Measurements from ENCODE around the gene SMYD3.

Gene SMYD3

DNA sequence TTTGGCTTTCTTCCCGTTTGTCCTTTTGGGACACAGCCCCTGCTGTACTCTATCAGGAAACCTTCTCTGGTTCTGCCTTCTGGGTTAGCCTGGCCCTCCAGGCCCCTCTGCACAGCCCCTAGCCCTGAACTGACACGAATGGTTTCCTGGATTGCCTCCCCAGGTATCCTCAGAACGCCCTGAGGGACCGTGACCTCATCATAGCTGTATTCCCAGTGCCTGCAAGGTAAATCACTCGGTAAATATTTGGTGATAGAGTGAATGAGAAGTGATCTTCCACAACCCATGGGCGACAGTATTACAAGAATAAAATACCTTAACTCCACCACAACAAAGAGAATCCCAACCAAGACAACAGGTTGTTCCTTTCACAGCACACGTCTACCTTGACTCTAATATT is 637.2 kb downstream of the SMYD3 start:
- no peaks in the 10 kb centered on the region for H3K9me3 ChIP-seq (ENCODE audit: control insufficient read depth in 1 of 2, low read length in 2 of 2)
- H3K4me3 ChIP-seq (ENCODE audit: low read depth in 1 of 2, low read length in 2 of 2): no peak overlapping the region
- peaks cover 2 to 6% of the 10 kb centered on the region in 2 donors for H3K4me1 ChIP-seq (ENCODE audit: control insufficient read depth in 1 of 2, insufficient read depth in 2 of 2, low read length in 2 of 2)
- no peaks in the 10 kb centered on the region for H3K27me3 ChIP-seq (ENCODE audit: low read depth, low read length)
- H3K27ac ChIP-seq (ENCODE audit: low read length): no peak overlapping the region
- H3K36me3 ChIP-seq (ENCODE audit: control insufficient read depth in 1 of 2, insufficient read depth in 2 of 2, low read length in 2 of 2): no peaks in the 10 kb centered on the region

DNA sequence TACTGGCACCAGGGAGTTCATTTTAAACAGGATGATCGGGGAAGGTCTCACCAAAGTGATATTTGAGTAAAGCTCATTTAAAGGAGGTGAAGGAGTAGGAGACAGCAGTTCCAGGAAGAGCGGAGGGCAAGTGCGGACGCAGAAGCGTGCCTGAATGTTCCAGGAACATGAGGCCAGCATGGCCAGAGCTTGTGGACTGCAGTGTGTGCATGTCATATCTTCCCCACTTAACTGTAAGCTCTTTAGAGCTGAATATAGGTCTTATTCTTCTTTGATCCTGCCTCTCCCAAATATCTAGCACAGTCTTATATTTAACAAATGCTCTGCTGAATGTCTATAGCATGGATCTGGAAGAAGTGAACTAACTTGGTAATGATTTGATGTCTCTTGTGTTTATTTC is 639.3 kb downstream of the SMYD3 start:
- no peaks in the 10 kb centered on the region for H3K27me3 ChIP-seq (ENCODE audit: low read depth, low read length)
- H3K36me3 ChIP-seq (ENCODE audit: control insufficient read depth in 1 of 2, insufficient read depth in 2 of 2, low read length in 2 of 2): no peaks in the 10 kb centered on the region
- no peak overlapping the region for H3K27ac ChIP-seq (ENCODE audit: low read length)
- H3K9me3 ChIP-seq (ENCODE audit: control insufficient read depth in 1 of 2, low read length in 2 of 2): no peaks in the 10 kb centered on the region
- no peak overlapping the region for H3K4me3 ChIP-seq (ENCODE audit: low read depth in 1 of 2, low read length in 2 of 2)
- H3K4me1 ChIP-seq (ENCODE audit: control insufficient read depth in 1 of 2, insufficient read depth in 2 of 2, low read length in 2 of 2): peaks cover 0 to 2% of the 10 kb centered on the region in 2 donors

DNA sequence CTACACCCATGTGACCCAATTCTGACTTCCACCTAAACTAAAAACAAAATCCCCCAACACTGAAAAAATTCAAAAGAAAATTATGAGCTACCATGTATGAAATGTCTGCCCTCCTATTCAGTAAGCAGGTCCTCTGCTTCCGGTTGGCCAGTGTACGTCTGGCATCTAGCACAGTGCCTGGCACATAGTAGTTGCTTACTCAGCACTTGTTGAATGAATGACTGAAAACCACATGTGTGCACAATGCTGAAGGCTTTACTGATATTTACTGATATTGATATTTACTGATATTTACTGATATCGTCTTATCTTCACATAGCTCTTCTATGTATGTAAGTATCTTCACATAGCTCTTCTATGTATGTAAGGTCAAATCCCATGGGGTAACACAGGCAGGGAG is 642.2 kb downstream of the SMYD3 start:
- Histone ChIP-seq H3K4me3 (ENCODE audit: low read depth in 1 of 2, low read length in 2 of 2) (no peak overlapping the region), H3K27ac (ENCODE audit: low read length) (no peak overlapping the region), H3K27me3 (ENCODE audit: low read depth, low read length) (no peaks in the 10 kb centered on the region), H3K4me1 (ENCODE audit: control insufficient read depth in 1 of 2, insufficient read depth in 2 of 2, low read length in 2 of 2) (peaks cover 0 to 8% of the 10 kb centered on the region in 2 donors), H3K9me3 (ENCODE audit: control insufficient read depth in 1 of 2, low read length in 2 of 2) (no peaks in the 10 kb centered on the region), H3K36me3 (ENCODE audit: control insufficient read depth in 1 of 2, insufficient read depth in 2 of 2, low read length in 2 of 2) (no peaks in the 10 kb centered on the region)

DNA sequence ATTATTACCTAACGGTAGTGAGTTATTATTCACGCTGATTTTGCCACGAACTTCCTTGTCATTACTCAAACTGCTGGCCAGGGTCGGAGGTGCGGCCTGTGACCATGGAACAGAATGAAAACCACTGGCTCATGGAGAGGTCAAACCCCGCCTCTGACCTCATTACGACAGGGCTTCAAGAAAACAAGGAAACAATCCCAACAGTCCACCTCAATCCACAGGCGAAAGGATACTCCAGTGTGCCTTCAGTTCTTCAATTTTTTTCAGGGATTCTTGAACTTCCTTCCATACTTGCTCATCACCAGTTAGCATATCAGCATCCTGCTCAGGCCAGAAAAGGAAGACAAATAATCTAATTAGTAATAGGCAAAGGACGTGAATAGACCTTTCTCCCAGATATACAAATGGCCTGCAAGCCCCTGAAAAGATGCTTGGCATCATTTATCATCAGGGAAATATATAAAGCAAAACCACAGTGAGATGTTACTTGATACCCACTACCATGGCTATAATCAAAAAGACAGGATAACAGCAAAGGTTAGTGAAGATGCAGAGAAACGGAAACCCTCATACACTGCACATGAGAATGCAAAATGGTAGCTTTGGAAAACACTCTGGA is 643.4 kb downstream of the SMYD3 start:
- no peaks in the 10 kb centered on the region for H3K27me3 ChIP-seq (ENCODE audit: low read depth, low read length)

DNA sequence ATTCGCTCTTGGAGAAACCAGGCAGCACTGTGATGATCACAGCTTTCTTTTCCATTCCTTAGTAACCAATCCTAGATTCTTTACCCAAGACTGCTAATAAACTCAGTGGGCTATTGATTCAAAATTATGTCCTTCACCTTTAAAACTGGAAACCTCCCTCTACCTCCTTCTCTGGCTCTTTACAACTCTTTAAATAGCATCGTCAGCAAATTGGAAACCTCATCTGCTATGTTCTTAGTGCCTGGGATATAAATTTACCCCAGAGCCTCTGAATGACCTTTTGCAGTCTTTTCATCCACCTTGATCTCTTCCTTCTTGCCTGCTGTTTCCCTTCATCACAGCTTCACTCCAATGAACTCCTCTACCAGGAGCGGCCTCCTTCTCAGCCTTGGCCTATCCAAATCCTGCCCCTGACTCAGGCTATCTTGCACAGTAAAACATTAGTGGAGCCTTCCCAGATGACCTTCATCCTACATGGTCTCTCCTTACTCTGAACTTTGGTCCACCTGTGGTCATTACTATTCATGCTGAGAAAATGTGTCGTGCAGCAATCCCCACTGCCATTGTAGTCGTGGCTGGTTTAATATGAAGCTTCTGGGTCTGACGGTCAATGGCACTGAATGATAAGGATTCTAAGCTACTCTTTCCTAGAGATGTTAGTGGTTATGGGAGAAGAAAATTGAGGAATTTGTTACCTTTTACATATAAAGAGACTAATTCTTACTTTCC is 644.1 kb downstream of the SMYD3 start:
- no peak overlapping the region for H3K4me3 ChIP-seq (ENCODE audit: low read depth in 1 of 2, low read length in 2 of 2)
- H3K36me3 ChIP-seq (ENCODE audit: control insufficient read depth in 1 of 2, insufficient read depth in 2 of 2, low read length in 2 of 2): no peaks in the 10 kb centered on the region
- H3K4me1 ChIP-seq (ENCODE audit: control insufficient read depth in 1 of 2, insufficient read depth in 2 of 2, low read length in 2 of 2): peaks cover 5 to 8% of the 10 kb centered on the region in 2 donors

More for the DNA sequence above, 643.4 kb downstream of the SMYD3 start:
- Histone ChIP-seq H3K27ac (ENCODE audit: low read length) (no peak overlapping the region), H3K4me3 (ENCODE audit: low read depth in 1 of 2, low read length in 2 of 2) (no peak overlapping the region), H3K4me1 (ENCODE audit: control insufficient read depth in 1 of 2, insufficient read depth in 2 of 2, low read length in 2 of 2) (peaks cover 5 to 8% of the 10 kb centered on the region in 2 donors), H3K9me3 (ENCODE audit: control insufficient read depth in 1 of 2, low read length in 2 of 2) (no peaks in the 10 kb centered on the region), H3K36me3 (ENCODE audit: control insufficient read depth in 1 of 2, insufficient read depth in 2 of 2, low read length in 2 of 2) (no peaks in the 10 kb centered on the region)

DNA sequence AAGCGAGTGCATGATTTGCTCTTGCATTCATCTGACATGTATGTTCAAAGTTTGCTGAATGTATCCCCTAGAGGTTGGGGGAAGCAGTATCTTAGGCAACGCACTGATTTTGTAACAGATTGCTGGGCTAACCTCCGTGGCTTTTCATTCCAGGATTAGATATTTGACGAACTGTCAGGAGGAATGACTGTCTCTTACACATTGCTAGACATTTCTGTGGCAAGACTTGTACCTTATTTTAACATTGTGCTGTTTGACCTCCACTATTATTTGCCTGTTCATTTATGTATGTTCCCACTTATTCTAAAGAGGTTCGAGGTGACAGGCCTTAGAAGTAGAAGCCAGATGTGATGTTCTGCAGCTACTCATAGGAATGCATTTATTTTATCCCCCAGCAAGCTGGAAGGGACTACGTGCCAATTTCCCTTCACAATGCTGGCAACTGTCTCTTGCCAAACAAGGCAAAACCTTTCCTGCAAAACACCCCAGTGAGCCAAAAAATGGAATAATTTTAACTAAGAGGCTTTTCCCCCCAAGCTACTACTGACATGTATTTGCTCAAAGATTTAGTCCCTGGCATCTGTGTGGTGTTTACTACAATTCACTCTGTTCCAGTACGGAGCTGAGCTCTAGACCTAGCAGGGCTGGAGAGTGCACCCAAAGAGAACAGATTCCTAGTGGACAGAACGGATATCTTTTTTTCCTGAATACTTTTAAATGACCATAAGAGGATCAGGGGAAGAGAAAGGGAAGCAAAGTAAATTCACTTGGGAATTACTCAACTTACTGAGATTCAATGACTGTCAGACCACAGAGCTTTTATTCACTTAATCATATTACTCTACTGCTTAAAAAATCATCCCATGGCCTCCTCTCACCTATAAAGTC is 646.2 kb downstream of the SMYD3 start:
- H3K27ac ChIP-seq (ENCODE audit: low read length): no peak overlapping the region
- H3K36me3 ChIP-seq (ENCODE audit: control insufficient read depth in 1 of 2, insufficient read depth in 2 of 2, low read length in 2 of 2): peaks cover 0 to 3% of the 10 kb centered on the region in 2 donors
- H3K4me1 ChIP-seq (ENCODE audit: control insufficient read depth in 1 of 2, insufficient read depth in 2 of 2, low read length in 2 of 2): peaks cover 5 to 8% of the 10 kb centered on the region in 2 donors
- H3K27me3 ChIP-seq (ENCODE audit: low read depth, low read length): no peaks in the 10 kb centered on the region
- no peak overlapping the region for H3K4me3 ChIP-seq (ENCODE audit: low read depth in 1 of 2, low read length in 2 of 2)
- no peaks in the 10 kb centered on the region for H3K9me3 ChIP-seq (ENCODE audit: control insufficient read depth in 1 of 2, low read length in 2 of 2)

More for the DNA sequence above, 644.1 kb downstream of the SMYD3 start:
- H3K27me3 ChIP-seq (ENCODE audit: low read depth, low read length): no peaks in the 10 kb centered on the region
- H3K27ac ChIP-seq (ENCODE audit: low read length): no peak overlapping the region
- no peaks in the 10 kb centered on the region for H3K9me3 ChIP-seq (ENCODE audit: control insufficient read depth in 1 of 2, low read length in 2 of 2)

DNA sequence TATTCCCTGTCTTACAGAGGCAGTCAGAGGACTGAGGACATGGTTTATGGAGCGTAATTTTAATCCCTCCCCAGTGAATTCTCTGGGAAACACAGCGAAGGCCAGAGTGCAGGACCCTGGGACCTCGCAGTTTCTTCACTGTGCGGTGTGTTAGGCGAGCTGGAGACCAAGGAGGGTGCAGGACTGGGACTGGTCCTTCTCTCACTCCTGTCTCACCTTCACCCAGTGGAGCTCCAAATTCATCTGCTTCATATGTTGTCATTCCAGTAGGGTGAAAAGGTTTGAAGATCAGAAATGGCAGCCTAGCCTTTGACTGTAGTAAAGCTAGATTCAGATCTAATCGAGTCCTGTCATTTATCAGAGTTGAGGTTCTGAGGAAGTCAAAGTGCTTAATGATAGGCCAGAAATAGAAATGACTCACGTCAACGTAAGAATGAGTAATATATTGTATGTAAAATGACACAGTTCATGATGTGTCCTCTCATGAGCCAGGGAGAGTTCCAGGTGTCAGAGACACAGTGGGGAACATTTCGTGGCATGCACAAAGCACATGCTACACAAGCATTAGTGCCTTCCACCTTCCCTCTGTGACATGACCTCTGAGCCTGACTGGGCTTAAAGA is 647.5 kb downstream of the SMYD3 start:
- Histone ChIP-seq H3K27ac (ENCODE audit: low read length) (no peak overlapping the region), H3K4me3 (ENCODE audit: low read depth in 1 of 2, low read length in 2 of 2) (no peak overlapping the region)

DNA sequence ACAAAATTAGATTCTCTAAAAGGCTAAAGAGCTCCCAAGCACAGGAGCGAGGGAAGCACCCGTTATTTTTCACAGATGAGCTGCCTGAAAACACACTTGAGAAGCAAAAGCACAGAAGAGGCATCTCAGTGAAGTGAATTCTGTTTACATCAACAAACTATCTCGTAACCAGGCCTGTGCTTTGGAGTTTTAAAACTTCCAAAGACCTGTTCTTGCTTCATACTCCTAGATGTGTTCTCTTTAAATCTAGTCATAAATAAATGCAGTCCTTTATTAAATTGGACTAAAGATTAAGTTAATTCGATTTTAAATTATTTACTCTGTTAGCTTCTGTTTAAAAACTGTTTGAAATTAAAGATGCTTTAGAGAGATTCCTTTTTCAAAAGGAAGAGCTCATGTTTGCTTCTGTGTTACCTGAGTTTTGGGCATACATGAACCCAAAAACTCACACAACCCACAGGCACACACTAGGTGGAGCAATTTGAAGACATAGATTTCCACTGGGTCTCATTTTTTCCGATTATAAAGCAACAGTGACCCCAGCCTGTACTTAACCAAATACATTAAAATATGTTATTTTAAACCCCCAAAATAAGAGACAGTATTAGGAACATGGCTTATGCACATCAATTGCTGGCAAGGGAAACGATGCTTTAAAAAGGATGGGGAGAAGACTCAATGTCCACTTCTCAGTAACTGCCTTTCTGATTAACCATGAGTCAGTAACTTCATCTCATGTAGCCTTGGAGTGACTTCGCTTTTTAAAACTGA is 648.2 kb downstream of the SMYD3 start:
- Histone ChIP-seq H3K9me3 (ENCODE audit: control insufficient read depth in 1 of 2, low read length in 2 of 2) (peaks cover 0 to 3% of the 10 kb centered on the region in 2 donors), H3K4me1 (ENCODE audit: control insufficient read depth in 1 of 2, insufficient read depth in 2 of 2, low read length in 2 of 2) (peaks cover 5 to 8% of the 10 kb centered on the region in 2 donors), H3K4me3 (ENCODE audit: low read depth in 1 of 2, low read length in 2 of 2) (no peak overlapping the region), H3K27ac (ENCODE audit: low read length) (no peak overlapping the region), H3K27me3 (ENCODE audit: low read depth, low read length) (no peaks in the 10 kb centered on the region), H3K36me3 (ENCODE audit: control insufficient read depth in 1 of 2, insufficient read depth in 2 of 2, low read length in 2 of 2) (peaks cover 0 to 3% of the 10 kb centered on the region in 2 donors)

More for the DNA sequence above, 647.5 kb downstream of the SMYD3 start:
- Histone ChIP-seq H3K4me1 (ENCODE audit: control insufficient read depth in 1 of 2, insufficient read depth in 2 of 2, low read length in 2 of 2) (peaks cover 5 to 8% of the 10 kb centered on the region in 2 donors), H3K9me3 (ENCODE audit: control insufficient read depth in 1 of 2, low read length in 2 of 2) (peaks cover 0 to under 1% of the 10 kb centered on the region in 2 donors), H3K27me3 (ENCODE audit: low read depth, low read length) (no peaks in the 10 kb centered on the region), H3K36me3 (ENCODE audit: control insufficient read depth in 1 of 2, insufficient read depth in 2 of 2, low read length in 2 of 2) (peaks cover 0 to 3% of the 10 kb centered on the region in 2 donors)

DNA sequence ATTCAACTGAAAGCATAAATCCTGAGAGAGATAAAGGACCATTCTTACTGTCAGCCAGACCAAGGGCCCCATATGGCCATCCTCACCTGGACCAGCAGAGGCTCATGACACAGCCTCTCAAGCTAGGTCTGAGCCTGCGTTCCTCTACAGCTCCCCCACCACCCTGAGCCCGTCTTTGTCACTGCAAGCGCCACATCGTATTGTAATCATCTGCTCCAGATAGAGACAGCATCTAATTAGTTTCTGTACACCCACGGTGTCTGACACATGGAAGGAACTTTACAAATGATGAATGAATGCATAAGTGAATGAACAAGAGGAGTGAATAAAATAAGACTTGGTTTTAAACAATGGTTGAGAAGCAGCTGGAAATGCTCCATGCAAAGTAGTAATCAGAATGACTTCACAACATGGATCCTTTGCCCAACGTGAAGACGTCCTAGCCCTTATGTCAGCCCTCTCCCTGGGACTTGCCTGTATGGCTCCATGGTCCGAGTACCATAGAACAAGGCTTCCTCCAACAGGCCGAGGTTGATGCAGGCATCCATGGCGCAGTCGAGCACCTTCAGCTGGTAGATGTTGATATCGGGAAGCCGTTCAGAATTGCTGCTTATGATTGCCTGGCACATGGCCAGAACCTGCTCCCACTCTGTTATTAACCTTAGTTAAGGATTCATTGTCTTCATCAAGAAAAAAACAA is 648.9 kb downstream of the SMYD3 start:
- H3K36me3 ChIP-seq (ENCODE audit: control insufficient read depth in 1 of 2, insufficient read depth in 2 of 2, low read length in 2 of 2): peaks cover 0 to 3% of the 10 kb centered on the region in 2 donors
- no peaks in the 10 kb centered on the region for H3K27me3 ChIP-seq (ENCODE audit: low read depth, low read length)
- no peak overlapping the region for H3K4me3 ChIP-seq (ENCODE audit: low read depth in 1 of 2, low read length in 2 of 2)
- H3K4me1 ChIP-seq (ENCODE audit: control insufficient read depth in 1 of 2, insufficient read depth in 2 of 2, low read length in 2 of 2): peaks cover 5 to 8% of the 10 kb centered on the region in 2 donors
- peaks cover 0 to 3% of the 10 kb centered on the region in 2 donors for H3K9me3 ChIP-seq (ENCODE audit: control insufficient read depth in 1 of 2, low read length in 2 of 2)
- no peak overlapping the region for H3K27ac ChIP-seq (ENCODE audit: low read length)

DNA sequence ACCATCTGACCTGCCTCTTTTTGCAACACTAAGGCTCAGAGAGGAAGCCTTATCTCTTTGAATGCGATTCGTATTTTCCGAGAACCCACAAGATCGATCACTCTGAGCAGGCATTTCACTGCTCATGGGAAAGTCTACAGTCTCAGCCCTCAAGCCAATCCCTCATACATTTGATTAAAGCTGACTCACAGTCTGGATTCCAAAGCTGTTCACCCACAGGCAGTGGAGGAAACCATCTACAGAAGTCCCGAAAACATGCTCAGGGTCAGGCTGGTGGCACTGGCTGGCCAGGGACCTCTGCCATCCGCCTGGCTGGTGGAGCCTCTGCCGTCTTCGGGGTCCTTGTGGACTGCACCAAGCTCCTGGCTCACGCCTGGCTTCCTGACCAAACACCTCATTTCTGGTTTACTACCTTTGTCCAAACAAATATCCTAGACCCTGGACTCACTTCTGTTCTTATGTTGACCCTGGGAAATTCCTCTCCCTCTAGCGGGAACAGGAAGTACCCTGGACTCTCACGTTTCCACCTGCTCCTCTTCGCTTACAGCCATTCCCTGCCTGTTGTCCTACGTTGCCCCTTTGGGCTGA is 650.0 kb downstream of the SMYD3 start:
- peaks cover 0 to 3% of the 10 kb centered on the region in 2 donors for H3K36me3 ChIP-seq (ENCODE audit: control insufficient read depth in 1 of 2, insufficient read depth in 2 of 2, low read length in 2 of 2)
- peaks cover 0 to 3% of the 10 kb centered on the region in 2 donors for H3K9me3 ChIP-seq (ENCODE audit: control insufficient read depth in 1 of 2, low read length in 2 of 2)
- no peaks in the 10 kb centered on the region for H3K27me3 ChIP-seq (ENCODE audit: low read depth, low read length)
- peaks cover 5 to 8% of the 10 kb centered on the region in 2 donors for H3K4me1 ChIP-seq (ENCODE audit: control insufficient read depth in 1 of 2, insufficient read depth in 2 of 2, low read length in 2 of 2)
- H3K27ac ChIP-seq (ENCODE audit: low read length): no peak overlapping the region
- H3K4me3 ChIP-seq (ENCODE audit: low read depth in 1 of 2, low read length in 2 of 2): no peak overlapping the region

Measured in muscle layer of duodenum (tissue), 2 donors.